Mammary epithelial cell (primary cell): ENCODE data around the gene PCDH8.

ENCODE experiments used
- CTCF ChIP-seq, 2 donors: IDR thresholded peaks in 1 of 2; conservative IDR thresholded peaks in 1 of 2; 2 replicates each; pipeline ENCODE4 v1.5.1; 2011 to 2012; ENCODE audit warnings: inconsistent platforms in 2 of 2, low read length in 2 of 2, mild to moderate bottlenecking in 2 of 2, control low read depth in 1 of 2, low read depth in 1 of 2; ENCODE audit not compliant: insufficient read depth in 1 of 2; ENCODE audit errors: extremely low read depth in 1 of 2
- EZH2 ChIP-seq: IDR thresholded peaks from 2 replicates; pipeline ENCODE4 v1.6.1; 2012; ENCODE audit warnings: low read length, inconsistent platforms, borderline replicate concordance

DNA sequence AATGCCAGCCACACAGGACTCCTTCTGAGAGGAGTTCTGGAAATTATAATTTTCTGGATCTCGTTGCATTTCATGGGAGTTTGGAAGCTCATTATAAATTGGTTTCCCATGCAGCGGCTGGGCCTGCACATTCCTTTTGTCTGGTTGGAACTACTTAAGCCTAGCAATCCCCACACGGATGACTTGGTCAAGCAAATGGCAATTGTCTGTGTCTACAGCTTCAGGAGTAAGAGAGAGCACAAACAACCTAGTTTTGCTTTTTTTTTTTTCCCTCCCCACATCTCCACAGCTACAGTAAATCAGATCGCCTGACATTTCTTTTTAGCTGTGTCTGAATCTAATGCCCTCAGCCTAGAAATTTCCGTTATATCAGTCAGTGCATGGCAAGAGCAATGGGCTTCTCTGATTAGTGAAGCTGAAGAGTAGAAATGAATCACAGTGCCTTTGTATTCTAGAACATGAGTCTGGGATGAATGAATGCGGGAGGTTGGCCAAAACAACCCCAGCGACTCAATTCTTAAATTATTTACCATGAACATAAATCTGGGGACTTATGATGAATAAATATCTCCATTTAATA, 15.1 kb downstream of the PCDH8 start:
- TF ChIP-seq CTCF (conservative IDR thresholded peaks at IDR 0.05 in 1 of 2, IDR thresholded peaks at IDR 0.05 in 1 of 2; ENCODE audit: extremely low read depth in 1 of 2, insufficient read depth in 1 of 2, low read depth in 1 of 2, low read length in 2 of 2) (no peak), EZH2 (no peak)
